Stimulated activated CD8-positive, alpha-beta memory T cell treated with anti-CD3 and anti-CD28 coated beads, Interleukin-2, amount 100 ng/mL, for 1 hour (primary cell): ENCODE measurements around the gene GNB1L.

ENCODE experiments used
- DNase-seq, 2 donors: peaks; one replicate each; pipeline ENCODE4 v3.0.0-alpha.2; 2020; ENCODE audit warnings: low read depth in 2 of 2

The GNB1L gene

GRCh38 chr22:19760951-19761724 is 93.5 kb downstream of the GNB1L start:
- no peak for DNase-seq

GRCh38 chr22:19760058-19760950 is 94.4 kb downstream of the GNB1L start, which contains the start of gene TBX1:
TSS of gene TBX1 (plus strand) at chr22:19760778. CDS start at chr22:19760844, 66 bp downstream.
- no peak for DNase-seq

GRCh38 chr22:19759427-19760057 is 95.1 kb downstream of the GNB1L start:
- DNase-seq, result no peak

GRCh38 chr22:19758896-19759426 is 95.7 kb downstream of the GNB1L start:
- DNase-seq, result no peak

DNA sequence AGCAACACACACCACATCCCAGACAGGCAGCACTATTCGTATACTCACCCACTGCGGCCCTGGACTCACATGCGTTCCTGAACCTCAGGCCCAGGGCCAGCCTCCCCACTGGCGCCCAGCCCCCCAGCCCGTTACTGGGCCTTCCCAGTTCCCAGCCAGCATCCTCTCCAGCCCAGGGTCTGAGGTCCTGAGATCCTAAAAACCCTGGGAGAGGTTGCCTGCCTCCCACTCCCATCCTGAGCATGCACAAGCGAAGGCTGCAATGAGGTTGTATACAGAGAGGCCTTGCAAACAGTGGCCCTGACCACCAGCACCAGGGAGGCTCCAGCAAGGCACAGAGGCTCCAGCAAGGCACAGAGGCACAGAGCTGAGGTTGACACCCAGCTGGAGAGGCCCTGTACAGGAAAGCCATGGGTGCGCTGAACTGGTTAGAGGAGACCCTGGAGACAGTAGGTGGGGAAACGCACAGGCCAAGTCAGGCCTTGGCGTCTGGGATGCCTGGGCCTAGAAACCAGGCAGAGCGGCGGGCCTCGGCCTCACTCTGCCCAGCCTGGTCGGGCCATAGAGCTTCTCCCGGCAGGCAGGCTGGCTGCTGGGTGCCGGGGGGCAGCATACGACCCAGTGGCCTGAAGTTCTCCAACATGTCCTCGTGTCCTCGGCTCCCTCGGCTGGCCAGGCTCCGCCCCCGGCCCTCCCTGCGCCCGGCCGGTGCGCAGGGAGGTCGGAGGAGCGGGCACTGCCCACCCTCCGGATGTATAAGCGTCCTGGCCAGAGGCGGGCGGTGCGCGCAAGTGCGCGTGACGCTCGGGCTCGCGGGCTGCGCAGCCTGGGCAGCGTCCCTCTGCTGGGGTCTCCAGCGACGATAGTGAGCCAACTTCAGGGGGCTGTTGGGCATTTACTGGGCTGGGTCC is 96.4 kb downstream of the GNB1L start:
- no peak for DNase-seq

DNA sequence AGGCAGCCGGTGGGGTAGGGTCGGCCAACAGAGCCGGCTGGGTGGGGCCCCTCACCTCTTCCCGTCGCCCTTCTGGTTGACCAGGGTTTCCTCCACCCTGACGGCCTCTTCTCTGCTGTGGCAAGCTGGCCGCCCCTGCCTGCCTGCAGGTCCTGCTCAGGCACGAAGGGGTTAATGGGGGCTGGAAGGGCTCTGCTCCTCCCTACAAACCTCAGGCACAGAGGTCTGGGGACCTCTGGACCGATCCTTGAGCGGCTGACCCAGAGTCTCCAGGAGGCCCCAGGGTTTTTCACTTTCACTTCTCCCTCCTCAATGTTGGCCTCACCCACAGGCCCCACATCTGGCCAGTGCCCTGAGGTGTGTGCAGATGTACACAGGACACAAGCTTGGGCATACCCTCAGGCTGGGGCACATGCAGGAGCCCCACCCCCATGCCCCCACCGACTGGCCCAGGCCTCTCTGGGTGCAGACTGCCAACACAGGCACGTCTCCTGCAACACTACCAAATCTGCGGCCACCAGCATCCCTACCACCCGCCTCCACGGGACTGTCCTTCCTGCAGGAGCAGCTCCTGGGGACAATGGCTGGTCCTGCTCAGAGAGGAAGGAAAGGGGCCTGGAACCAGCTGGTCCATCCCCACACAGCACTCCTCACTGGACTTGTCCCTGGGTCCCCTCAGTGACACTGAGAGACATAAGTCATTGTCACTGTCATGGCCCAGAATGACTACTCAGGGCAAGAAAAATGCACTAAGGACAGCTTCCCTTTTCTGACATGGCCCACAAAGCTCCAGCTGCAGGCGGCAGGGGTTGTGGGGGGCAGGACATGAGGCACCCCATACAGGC is 97.3 kb downstream of the GNB1L start:
- no peak for DNase-seq

DNA sequence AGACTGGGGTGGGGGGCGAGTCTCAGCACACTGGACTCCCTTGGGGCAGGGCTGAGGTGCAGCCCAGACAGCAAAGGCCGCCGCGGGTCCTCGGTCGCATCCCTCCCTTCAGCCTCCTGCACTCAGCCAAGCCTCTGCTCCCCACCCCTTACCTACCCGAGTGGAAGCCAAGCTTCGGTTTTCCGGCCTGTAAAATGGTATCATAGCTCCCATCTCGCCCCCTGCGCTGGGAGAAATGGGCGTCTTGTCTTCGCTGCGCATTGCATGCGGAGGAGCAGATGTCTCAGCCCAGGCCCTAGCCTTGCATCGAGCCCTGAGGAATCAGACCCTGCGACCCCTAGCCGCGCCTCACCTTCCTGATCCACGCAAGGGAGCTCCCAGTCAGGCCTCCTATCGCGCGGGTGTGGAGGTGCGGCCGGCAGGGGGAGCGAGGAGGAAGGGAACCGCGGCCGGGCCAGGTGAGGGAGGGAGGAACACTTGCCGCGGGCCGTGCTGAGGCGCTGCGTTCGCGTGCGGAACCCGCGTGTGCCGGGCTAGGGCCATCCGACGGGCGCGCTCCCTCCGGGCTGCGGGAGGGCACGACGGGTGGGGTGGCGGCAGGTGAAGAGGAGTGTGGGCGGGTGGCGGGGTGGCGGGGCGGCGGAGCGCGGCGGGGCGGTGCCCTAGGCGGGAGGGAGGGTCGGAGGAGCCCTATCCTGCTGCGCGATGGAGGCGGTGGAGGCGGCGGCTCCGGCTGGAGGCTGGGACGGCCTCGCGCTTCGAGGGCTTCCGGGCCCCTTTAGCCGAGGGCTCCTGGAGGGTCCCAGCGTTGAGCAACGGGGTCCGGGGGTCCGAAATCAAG is 98.2 kb downstream of the GNB1L start:
- DNase-seq, result peak; percentile 32 to 39

DNA sequence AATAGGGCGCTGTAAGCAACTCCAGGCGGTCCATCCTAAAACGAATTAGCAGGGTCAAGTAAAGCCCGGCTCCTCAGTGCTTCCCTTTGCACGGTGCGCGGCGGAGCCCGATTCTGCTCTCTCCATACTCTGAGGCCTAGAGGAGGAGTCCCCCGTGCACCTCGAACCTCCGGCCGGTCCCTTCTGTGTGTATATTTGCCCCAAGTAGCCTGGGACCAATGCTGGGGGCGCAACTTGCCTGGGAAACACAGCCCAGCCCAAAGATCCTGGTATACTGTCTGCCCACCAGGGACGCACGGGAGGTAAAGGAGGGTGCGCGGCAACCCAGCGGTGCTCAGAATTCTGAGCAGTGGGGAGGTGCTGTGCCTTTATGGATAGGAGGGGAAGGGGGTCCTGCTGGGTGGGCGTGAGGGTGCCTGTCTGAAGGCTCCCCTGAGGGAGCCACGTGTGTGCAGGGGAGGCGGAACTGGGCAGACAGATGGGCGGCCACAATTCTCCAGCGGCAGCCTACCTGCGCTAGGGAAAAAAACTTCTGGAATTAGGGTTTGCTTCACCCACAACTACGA is 98.9 kb downstream of the GNB1L start:
- DNase-seq, result no peak

GRCh38 chr22:19755145-19755710 is 99.4 kb downstream of the GNB1L start:
- no peak for DNase-seq

DNA sequence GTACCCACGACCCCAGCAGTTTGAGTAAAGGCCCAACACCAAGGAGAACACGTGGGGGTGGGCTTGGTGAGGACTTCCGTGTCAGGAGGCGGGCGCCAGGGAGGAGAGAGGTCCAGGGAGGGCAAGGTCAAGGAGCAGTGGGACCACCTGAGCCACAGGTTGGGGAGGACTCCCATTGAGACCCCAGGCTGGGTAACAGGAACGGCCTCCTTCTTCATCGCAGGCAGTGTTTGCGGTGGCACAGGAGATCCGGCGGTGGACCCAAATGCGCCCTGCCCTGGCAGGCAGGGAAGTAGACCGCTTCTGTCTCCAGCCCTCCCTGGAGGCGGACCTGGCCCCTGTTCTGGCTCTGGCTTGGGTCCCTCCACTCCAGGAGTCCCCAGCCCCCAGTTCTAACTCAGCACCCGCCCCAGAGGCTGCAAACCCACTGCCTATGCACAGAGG is 100.0 kb downstream of the GNB1L start:
- no peak for DNase-seq

DNA sequence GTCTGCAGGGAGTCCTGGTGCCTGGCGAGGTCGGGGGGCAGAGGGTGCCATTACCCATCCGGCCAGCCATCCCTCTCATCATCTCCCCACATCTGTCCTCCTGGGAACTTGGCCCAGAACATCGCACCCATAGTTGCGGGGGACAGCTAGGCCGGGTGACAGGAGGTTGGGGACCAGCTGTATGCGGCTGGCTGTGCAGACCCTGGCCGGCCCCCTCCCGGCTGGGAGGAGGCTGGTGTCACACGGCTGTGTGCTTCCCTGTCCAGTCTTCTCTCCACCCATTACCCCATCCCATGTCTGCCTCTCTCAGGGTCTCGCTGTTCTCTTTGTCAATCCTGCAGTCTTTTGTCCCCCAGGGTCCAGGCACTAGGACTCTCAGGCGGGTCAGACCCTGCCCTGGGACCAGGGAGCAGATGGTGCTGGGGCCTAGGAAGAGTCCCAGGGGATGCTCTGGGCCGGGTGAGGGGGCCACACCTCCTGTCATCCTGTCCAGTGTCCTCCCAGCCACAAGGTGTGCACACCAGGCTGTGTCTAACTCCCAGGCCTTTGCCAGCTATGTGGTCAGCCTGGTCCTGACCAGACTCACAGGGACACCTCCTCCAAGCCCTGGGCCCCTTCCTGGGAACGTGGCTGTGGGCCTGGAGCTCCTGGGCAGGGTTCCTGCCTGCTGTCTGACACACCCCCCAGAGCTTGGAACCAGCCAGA is 100.5 kb downstream of the GNB1L start:
- DNase-seq, result no peak

DNA sequence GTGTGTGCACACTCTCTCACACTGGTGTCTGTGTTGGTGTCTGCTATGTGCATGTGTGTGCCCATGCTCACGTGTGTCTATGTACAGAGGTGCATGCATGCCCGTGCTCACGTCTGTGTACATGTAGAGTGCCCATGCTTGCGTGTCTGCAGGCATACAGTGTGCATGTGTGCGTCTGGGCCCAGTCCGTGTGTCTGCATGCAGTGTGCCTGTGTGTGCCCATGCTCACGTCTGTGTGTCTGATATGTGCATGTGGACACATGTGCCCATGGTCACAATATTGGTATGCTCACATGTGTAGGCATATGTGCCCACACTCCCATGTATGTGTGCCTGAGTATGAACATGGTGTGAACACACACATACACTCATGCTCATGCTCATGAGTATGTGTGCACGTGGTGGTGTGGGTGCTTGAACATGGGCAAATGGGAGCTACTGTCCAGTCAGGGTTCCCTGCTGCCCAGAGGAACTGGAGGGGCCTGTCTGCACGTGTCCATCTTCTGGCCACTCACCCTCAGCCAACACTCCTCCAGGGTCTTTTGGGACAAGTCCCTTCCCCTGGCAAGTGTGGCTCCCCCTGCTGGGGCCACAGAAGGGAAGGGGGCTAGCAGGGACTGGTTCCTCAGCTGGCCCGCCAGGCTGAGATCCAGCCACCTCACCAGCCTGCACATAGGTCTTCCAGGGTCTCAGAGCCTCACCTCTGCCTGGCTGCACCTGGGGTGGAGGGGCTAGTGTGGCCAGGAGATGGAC is 101.4 kb downstream of the GNB1L start:
- DNase-seq, result no peak

GRCh38 chr22:19751497-19752245 is 103.0 kb downstream of the GNB1L start:
- DNase-seq, result no peak

- DNase-seq, result no peak
Observed at GRCh38 chr22:19750507-19751490, 103.9 kb downstream of the GNB1L start.

GRCh38 chr22:19749876-19750275 is 104.8 kb downstream of the GNB1L start:
- no peak for DNase-seq
